HCT116 (cell line): ENCODE measurements around the gene SHC4. TPM values are rescaled to one million over a fixed set of nuclear protein-coding genes. Genes with fewer than 3 reads are reported as not detected.

ENCODE experiments used
- ATAC-seq: fragments of 200-7000 bp; cut with Tn5 transposase; 2 replicates; pipeline ENCODE4 v1.9.1; 2020; ENCODE audit warnings: mild to moderate bottlenecking, moderate library complexity
- BruUV-seq: library from RNA; stranded (reverse); fragments of 400-500 nt; replicated peaks from 2 replicates; lab custom pipeline; 2021; lab: Mats Ljungman, UMichigan
- CTCF ChIA-PET: fragments of 300-600 bp; sonication (Branson Sonifier 250); formaldehyde crosslinking; loops from one replicate; lab custom pipeline; 2021; ENCODE audit warnings: antibody characterized with exemption; lab: Charles Lee
- POLR2A ChIA-PET: fragments of 300-600, 350-600 bp; sonication (Branson Sonifier 250); formaldehyde crosslinking; loops from one replicate; lab custom pipeline; 2021; ENCODE audit warnings: antibody characterized with exemption; lab: Charles Lee
- RAD21 ChIA-PET, 2 experiments: fragments of 300-600 bp; sonication (Branson Sonifier 250); formaldehyde crosslinking; loops; one replicate each; lab custom pipeline; 2023; ENCODE audit warnings: low total read pairs in 2 of 2; ENCODE audit not compliant: uncharacterized antibody in 2 of 2, unreplicated experiment in 2 of 2, low non-redundant PET in 1 of 2; lab: Charles Lee
- DNase-seq: peaks from one replicate; pipeline ENCODE4 v3.0.0-alpha.2; 2010; ENCODE audit warnings: low read depth, low spot score
- H2AFZ ChIP-seq: fragments of 200-600 bp; shearing (Covaris generic), sonication (generic); 2 replicates; pipeline ENCODE4 v1.6.1; 2017; ENCODE audit warnings: low read depth, mixed run types, mixed read lengths, antibody characterized with exemption, low read length; ENCODE audit not compliant: poor library complexity, severe bottlenecking
- H3K27ac ChIP-seq: 2 replicates; pipeline ENCODE4 v1.5.1; 2012; ENCODE audit warnings: low read depth, low read length
- H3K27me3 ChIP-seq: fragments of 200-600 bp; sonication (generic); 2 replicates; pipeline ENCODE4 v1.6.1; 2016; ENCODE audit warnings: mixed run types, low read length, mixed read lengths; ENCODE audit not compliant: insufficient read depth
- H3K36me3 ChIP-seq, 2 experiments: fragments of 200-500 bp in 1 of 2; fragments of 200-600 bp in 1 of 2; sonication (Bioruptor generic) in 1 of 2; sonication (generic) in 1 of 2; 2 replicates each; pipeline versions ENCODE4 v1.5.1 to v1.6.1; 2014 to 2016; ENCODE audit warnings: low read length in 2 of 2, inconsistent platforms in 1 of 2, mixed read lengths in 1 of 2, mixed run types in 1 of 2; ENCODE audit not compliant: insufficient read depth in 2 of 2, control insufficient read depth in 1 of 2
- H3K4me1 ChIP-seq, 2 experiments: fragments of 200-600 bp in 1 of 2; sonication (generic) in 1 of 2; 2 replicates each; pipeline versions ENCODE4 v1.5.1 to v1.6.1; 2012 to 2017; ENCODE audit warnings: low read length in 2 of 2, inconsistent platforms in 1 of 2, mild to moderate bottlenecking in 1 of 2, mixed read lengths in 1 of 2, mixed run types in 1 of 2, moderate library complexity in 1 of 2; ENCODE audit not compliant: insufficient read depth in 2 of 2, control insufficient read depth in 1 of 2
- H3K4me2 ChIP-seq: fragments of 200-600 bp; sonication (generic); 2 replicates; pipeline ENCODE4 v1.6.1; 2017; ENCODE audit warnings: mixed run types, low read length, mixed read lengths
- H3K4me3 ChIP-seq, 2 experiments: fragments of 200-600 bp in 1 of 2; sonication (generic) in 1 of 2; replicated peaks in 1 of 2; 2 replicates each; pipeline ENCODE4 v1.5.1; 2011 to 2016; ENCODE audit warnings: low read length in 2 of 2, control low read depth in 1 of 2, low read depth in 1 of 2, mild to moderate bottlenecking in 1 of 2, mixed read lengths in 1 of 2, mixed run types in 1 of 2
- H3K79me2 ChIP-seq: fragments of 200-600 bp; sonication (generic); 2 replicates; pipeline ENCODE4 v1.6.1; 2017; ENCODE audit warnings: mild to moderate bottlenecking, mixed run types, low read length, moderate library complexity, mixed read lengths; ENCODE audit not compliant: insufficient read depth
- H3K9ac ChIP-seq: fragments of 200-600 bp; sonication (generic); 2 replicates; pipeline ENCODE4 v1.6.1; 2016; ENCODE audit warnings: low read length, mixed read lengths
- H3K9me2 ChIP-seq: fragments of 200-600 bp; sonication (generic), shearing (Covaris generic); 2 replicates; pipeline ENCODE4 v1.6.1; 2017; ENCODE audit warnings: mixed run types, mild to moderate bottlenecking, moderate library complexity; ENCODE audit not compliant: insufficient read depth
- H3K9me3 ChIP-seq, 2 experiments: fragments of 200-500 bp in 1 of 2; fragments of 200-600 bp in 1 of 2; sonication (Bioruptor generic) in 1 of 2; sonication (generic) in 1 of 2; 2 replicates each; pipeline ENCODE4 v1.6.1; 2014 to 2017; ENCODE audit warnings: low read length in 2 of 2, mixed read lengths in 2 of 2, inconsistent platforms in 1 of 2, low read depth in 1 of 2, mild to moderate bottlenecking in 1 of 2, mixed run types in 1 of 2, moderate library complexity in 1 of 2; ENCODE audit not compliant: control insufficient read depth in 1 of 2, insufficient read depth in 1 of 2
- H4K20me1 ChIP-seq: fragments of 200-600 bp; sonication (generic), shearing (Covaris generic); 2 replicates; pipeline ENCODE4 v1.6.1; 2017; ENCODE audit warnings: mixed run types, mild to moderate bottlenecking, moderate library complexity; ENCODE audit not compliant: insufficient read depth
- CBX3 ChIP-seq: IDR thresholded peaks from 2 replicates; pipeline ENCODE4 v1.6.1; 2012; ENCODE audit warnings: low read depth
- CEBPB ChIP-seq: IDR thresholded peaks from 2 replicates; pipeline ENCODE4 v1.6.1; 2012; ENCODE audit warnings: low read depth
- EGR1 ChIP-seq: IDR thresholded peaks from 2 replicates; pipeline ENCODE4 v1.6.1; 2012; ENCODE audit warnings: low read depth
- ELF1 ChIP-seq: IDR thresholded peaks from 2 replicates; pipeline ENCODE4 v1.6.1; 2012; ENCODE audit warnings: low read depth, borderline replicate concordance
- FOSL1 ChIP-seq: IDR thresholded peaks from 2 replicates; pipeline ENCODE4 v1.6.1; 2012; ENCODE audit warnings: low read depth
- JUND ChIP-seq: IDR thresholded peaks from 2 replicates; pipeline ENCODE4 v1.6.1; 2012
- POLR2A ChIP-seq: IDR thresholded peaks from 2 replicates; pipeline ENCODE4 v1.7.0; 2011; ENCODE audit warnings: borderline replicate concordance; ENCODE audit not compliant: insufficient read depth, insufficient read length; ENCODE audit errors: extremely low read depth
- POLR2AphosphoS5 ChIP-seq: IDR thresholded peaks from 2 replicates; pipeline ENCODE4 v1.6.1; 2011; ENCODE audit warnings: mild to moderate bottlenecking, low read depth, low read length, moderate library complexity
- RAD21 ChIP-seq: IDR thresholded peaks from 2 replicates; pipeline ENCODE4 v1.6.1; 2012; ENCODE audit warnings: low read depth, mild to moderate bottlenecking
- SIN3A ChIP-seq: IDR thresholded peaks from 2 replicates; pipeline ENCODE4 v1.6.1; 2012; ENCODE audit warnings: low read depth
- SP1 ChIP-seq: IDR thresholded peaks from 2 replicates; pipeline ENCODE4 v1.6.1; 2012; ENCODE audit warnings: low read depth
- SRF ChIP-seq: IDR thresholded peaks from 2 replicates; pipeline ENCODE4 v1.6.1; 2012; ENCODE audit warnings: low read depth
- TCF7L2 ChIP-seq: IDR thresholded peaks from 2 replicates; pipeline ENCODE4 v1.7.0; 2011; ENCODE audit warnings: borderline replicate concordance, inconsistent platforms; ENCODE audit not compliant: insufficient read depth, insufficient read length; ENCODE audit errors: extremely low read depth
- YY1 ChIP-seq: IDR thresholded peaks from 2 replicates; pipeline ENCODE4 v1.6.1; 2011; ENCODE audit warnings: low read length, low read depth, moderate library complexity, mild to moderate bottlenecking; ENCODE audit not compliant: insufficient replicate concordance; ENCODE audit errors: extremely low read depth
- ZFX ChIP-seq: fragments of 450-650 bp; IDR thresholded peaks from 2 replicates; pipeline ENCODE4 v1.6.1; 2017
- ZNF274 ChIP-seq: fragments of 200-500 bp; sonication (Bioruptor generic); IDR thresholded peaks from 2 replicates; pipeline ENCODE4 v1.6.1; 2014; ENCODE audit warnings: mild to moderate bottlenecking, low read depth, low read length, inconsistent platforms
- intact Hi-C: fragments of 100-400 bp; cut with micrococcal nuclease; formaldehyde crosslinking; loops from 2 replicates; pipeline ENCODE4 v1.10.0; 2022
- total RNA-seq: library from RNA; stranded (reverse); gene quantifications from one replicate; pipeline ENCODE4 v1.2.1, GENCODE V29; 2021; ENCODE audit not compliant: unreplicated experiment
- TF ChIP-seq, protein P1 (sequence below): IDR thresholded peaks from 2 replicates; pipeline ENCODE4 v1.6.1; 2012
- TF ChIP-seq, protein P2 (sequence below): IDR thresholded peaks from 2 replicates; pipeline ENCODE4 v1.6.1; 2012; ENCODE audit warnings: low read depth
- TF ChIP-seq, protein P3 (sequence below): IDR thresholded peaks from 2 replicates; pipeline ENCODE4 v1.6.1; 2012

SHC4 gene
- total RNA-seq, 1 experiment from 2014 or later: 0.44 TPM

DNA sequence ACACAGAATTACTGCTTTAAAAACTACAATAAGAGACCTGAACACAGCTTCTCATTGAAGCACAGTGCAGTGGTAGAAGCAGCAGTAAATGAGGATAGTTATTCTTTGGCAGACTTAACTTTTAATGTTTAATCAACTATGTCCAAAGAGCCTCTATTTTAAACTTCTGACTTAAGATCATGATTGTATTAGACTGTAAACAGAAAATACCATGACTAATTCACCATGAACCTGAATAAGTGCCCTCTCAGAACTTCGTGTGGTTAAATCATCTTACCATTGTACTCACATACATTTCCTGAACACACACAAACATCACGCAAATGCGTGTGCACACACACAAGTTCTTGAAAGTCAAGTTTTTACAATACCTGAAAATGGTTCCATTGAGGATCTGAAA is 166.8 kb downstream of the SHC4 start:
- TF ChIP-seq ZFX: no peak
- TF ChIP-seq SIN3A: no peak
- no peak for TF ChIP-seq ZNF274
- TF ChIP-seq SRF: no peak
- TF ChIP-seq, protein P1, sequence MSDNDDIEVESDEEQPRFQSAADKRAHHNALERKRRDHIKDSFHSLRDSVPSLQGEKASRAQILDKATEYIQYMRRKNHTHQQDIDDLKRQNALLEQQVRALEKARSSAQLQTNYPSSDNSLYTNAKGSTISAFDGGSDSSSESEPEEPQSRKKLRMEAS: no peak
- Histone ChIP-seq H3K4me1 (peaks cover 6 to 7% of the 10 kb centered on the region in 2 experiments; a peak in 2 of 4 replicates), H3K36me3 (peaks cover 9 to 18% of the 10 kb centered on the region in 2 experiments), H3K9me2 (no peaks in the 10 kb centered on the region), H3K4me3 (no peak overlapping the region), H3K27me3 (no peaks in the 10 kb centered on the region), H3K4me2 (no peak overlapping the region), H3K79me2 (peaks cover 36% of the 10 kb centered on the region), H3K27ac (no peak overlapping the region), H3K9ac (no peak overlapping the region), H3K9me3 (no peaks in the 10 kb centered on the region), H2AFZ (no peak overlapping the region), H4K20me1 (no peaks in the 10 kb centered on the region)
- ChIA-PET RAD21 (no interaction called here), CTCF (no interaction called here), POLR2A (no interaction called here)
- intact Hi-C loops: no loop called here
- ATAC-seq: no peak
- BruUV-seq: no TSS peak
- no peak for DNase-seq

DNA sequence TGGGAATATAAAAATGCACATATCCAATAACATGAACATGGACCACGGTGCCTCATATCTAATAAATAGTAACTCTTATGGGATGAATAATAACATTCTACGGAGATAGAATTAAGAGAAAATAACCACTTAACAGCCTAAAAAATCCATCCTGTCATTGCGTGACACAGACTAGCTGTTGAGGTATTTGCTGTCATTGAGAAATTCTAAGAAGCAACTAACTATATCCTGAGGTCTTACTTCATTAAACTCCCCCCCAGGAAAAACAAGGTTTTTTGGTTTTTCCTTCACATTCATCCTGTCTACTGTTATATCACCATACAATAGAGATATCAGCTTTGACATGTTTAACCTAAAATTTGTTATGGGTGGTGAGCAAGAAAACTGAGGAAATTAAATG is 167.2 kb downstream of the SHC4 start:
- POLR2A ChIA-PET: no interaction called here
- intact Hi-C loops: no loop called here
- TF ChIP-seq, protein P2, sequence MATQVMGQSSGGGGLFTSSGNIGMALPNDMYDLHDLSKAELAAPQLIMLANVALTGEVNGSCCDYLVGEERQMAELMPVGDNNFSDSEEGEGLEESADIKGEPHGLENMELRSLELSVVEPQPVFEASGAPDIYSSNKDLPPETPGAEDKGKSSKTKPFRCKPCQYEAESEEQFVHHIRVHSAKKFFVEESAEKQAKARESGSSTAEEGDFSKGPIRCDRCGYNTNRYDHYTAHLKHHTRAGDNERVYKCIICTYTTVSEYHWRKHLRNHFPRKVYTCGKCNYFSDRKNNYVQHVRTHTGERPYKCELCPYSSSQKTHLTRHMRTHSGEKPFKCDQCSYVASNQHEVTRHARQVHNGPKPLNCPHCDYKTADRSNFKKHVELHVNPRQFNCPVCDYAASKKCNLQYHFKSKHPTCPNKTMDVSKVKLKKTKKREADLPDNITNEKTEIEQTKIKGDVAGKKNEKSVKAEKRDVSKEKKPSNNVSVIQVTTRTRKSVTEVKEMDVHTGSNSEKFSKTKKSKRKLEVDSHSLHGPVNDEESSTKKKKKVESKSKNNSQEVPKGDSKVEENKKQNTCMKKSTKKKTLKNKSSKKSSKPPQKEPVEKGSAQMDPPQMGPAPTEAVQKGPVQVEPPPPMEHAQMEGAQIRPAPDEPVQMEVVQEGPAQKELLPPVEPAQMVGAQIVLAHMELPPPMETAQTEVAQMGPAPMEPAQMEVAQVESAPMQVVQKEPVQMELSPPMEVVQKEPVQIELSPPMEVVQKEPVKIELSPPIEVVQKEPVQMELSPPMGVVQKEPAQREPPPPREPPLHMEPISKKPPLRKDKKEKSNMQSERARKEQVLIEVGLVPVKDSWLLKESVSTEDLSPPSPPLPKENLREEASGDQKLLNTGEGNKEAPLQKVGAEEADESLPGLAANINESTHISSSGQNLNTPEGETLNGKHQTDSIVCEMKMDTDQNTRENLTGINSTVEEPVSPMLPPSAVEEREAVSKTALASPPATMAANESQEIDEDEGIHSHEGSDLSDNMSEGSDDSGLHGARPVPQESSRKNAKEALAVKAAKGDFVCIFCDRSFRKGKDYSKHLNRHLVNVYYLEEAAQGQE: no peak
- TF ChIP-seq ZNF274: no peak
- TF ChIP-seq FOSL1: no peak
- TF ChIP-seq EGR1: no peak
- TF ChIP-seq ELF1: no peak
- no peak for TF ChIP-seq TCF7L2
- TF ChIP-seq RAD21: no peak
- TF ChIP-seq, protein P1: no peak
- no peak for TF ChIP-seq YY1
- no peak for TF ChIP-seq SRF
- TF ChIP-seq POLR2A: no peak
- no peak for TF ChIP-seq CEBPB
- TF ChIP-seq SIN3A: no peak
- TF ChIP-seq SP1: no peak
- TF ChIP-seq ZFX: no peak
- no peak for TF ChIP-seq JUND
- no peak for TF ChIP-seq POLR2AphosphoS5
- no peak for TF ChIP-seq CBX3
- TF ChIP-seq, protein P3, sequence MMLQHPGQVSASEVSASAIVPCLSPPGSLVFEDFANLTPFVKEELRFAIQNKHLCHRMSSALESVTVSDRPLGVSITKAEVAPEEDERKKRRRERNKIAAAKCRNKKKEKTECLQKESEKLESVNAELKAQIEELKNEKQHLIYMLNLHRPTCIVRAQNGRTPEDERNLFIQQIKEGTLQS: no peak

More for the DNA sequence above, 167.2 kb downstream of the SHC4 start:
- no peaks in the 10 kb centered on the region for H3K27me3 ChIP-seq
- peaks cover 34% of the 10 kb centered on the region for H3K79me2 ChIP-seq
- no TSS peak for BruUV-seq
- no peaks in the 10 kb centered on the region for H4K20me1 ChIP-seq
- peaks cover 6 to 7% of the 10 kb centered on the region in 2 experiments; a peak in 2 of 4 replicates for H3K4me1 ChIP-seq
- no peak for DNase-seq
- H3K4me3 ChIP-seq: no peak overlapping the region
- no peaks in the 10 kb centered on the region for H3K9me2 ChIP-seq
- no peak for ATAC-seq
- no peaks in the 10 kb centered on the region for H3K9me3 ChIP-seq
- H3K9ac ChIP-seq: no peak overlapping the region
- H2AFZ ChIP-seq: no peak overlapping the region
- no peak overlapping the region for H3K4me2 ChIP-seq
- H3K27ac ChIP-seq: no peak overlapping the region
- ChIA-PET CTCF (no interaction called here), RAD21 (no interaction called here)
- peaks cover 9 to 18% of the 10 kb centered on the region in 2 experiments for H3K36me3 ChIP-seq
